ENCODE data around the gene TGM1. TPM values are rescaled to one million over a fixed set of nuclear protein-coding genes. Genes with fewer than 3 reads are reported as not detected.

The TGM1 gene
- polyA plus RNA-seq, 1 of the 3 experiments (the other 2 are of a cell fraction) = 2.7 TPM

GRCh38 chr14:24293525-24293924 lies 30.5 kb upstream of the TGM1 start:
- no peak overlapping the region for H3K9ac ChIP-seq
- peaks cover 18% of the 10 kb centered on the region for H3F3A ChIP-seq (replicated peaks; ENCODE audit: insufficient read depth)
- TF ChIP-seq YY1 (IDR thresholded peaks at IDR 0.05; ENCODE audit: low read depth) = no peak
- TF ChIP-seq, protein P1, sequence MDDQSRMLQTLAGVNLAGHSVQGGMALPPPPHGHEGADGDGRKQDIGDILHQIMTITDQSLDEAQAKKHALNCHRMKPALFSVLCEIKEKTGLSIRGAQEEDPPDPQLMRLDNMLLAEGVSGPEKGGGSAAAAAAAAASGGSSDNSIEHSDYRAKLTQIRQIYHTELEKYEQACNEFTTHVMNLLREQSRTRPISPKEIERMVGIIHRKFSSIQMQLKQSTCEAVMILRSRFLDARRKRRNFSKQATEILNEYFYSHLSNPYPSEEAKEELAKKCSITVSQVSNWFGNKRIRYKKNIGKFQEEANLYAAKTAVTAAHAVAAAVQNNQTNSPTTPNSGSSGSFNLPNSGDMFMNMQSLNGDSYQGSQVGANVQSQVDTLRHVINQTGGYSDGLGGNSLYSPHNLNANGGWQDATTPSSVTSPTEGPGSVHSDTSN (IDR thresholded peaks at IDR 0.05) = no peak
- no peaks in the 10 kb centered on the region; the same call in 1 of the 2 replicates for H3K79me2 ChIP-seq (ENCODE audit: insufficient read depth)
- H3K4me1 ChIP-seq (ENCODE audit: control insufficient read depth in 1 of 2, insufficient read depth in 2 of 2, low read depth in 1 of 2, low read length in 1 of 2) = peaks cover 0 to 6% of the 10 kb centered on the region in 2 experiments; a peak in 3 of 4 replicates
- peaks cover 14 to 45% of the 10 kb centered on the region in 2 experiments for H3K36me3 ChIP-seq (replicated peaks in 1 of 2; ENCODE audit: control insufficient read depth in 1 of 2, insufficient read depth in 2 of 2, low read length in 1 of 2)
- no peaks in the 10 kb centered on the region for H3K9me2 ChIP-seq
- H3K4me2 ChIP-seq = no peak overlapping the region
- H4K20me1 ChIP-seq (ENCODE audit: insufficient read depth) = no peaks in the 10 kb centered on the region
- POLR2A ChIA-PET = no interaction called here
- no peak overlapping the region for H3K27ac ChIP-seq (ENCODE audit: low read depth in 2 of 2, low read length in 1 of 2)
- no peak for DNase-seq
- H3K9me3 ChIP-seq = no peaks in the 10 kb centered on the region
- CTCF ChIA-PET = interaction anchor here (0.6 to 6.2 kb wide), 5 partner anchors 12 to 50 kb away, joined by 3 to 43 read pairs (median 18); partner anchors contain the start of genes CIDEB, RABGGTA and TINF2
- no peaks in the 10 kb centered on the region for H3K27me3 ChIP-seq (ENCODE audit: insufficient read depth)
- 91% methylated on average over 2 of the region's 2 CpGs for WGBS (ENCODE audit: low lambda C conversion rate)
- no peak overlapping the region for H2AFZ ChIP-seq (ENCODE audit: low read depth)
- no peak overlapping the region for H3K4me3 ChIP-seq (ENCODE audit: low read depth in 2 of 2, low read length in 1 of 2)

- Histone ChIP-seq H3K27ac (ENCODE audit: low read depth in 2 of 2, low read length in 1 of 2) (no peak overlapping the region), H3K9me2 (no peaks in the 10 kb centered on the region), H4K20me1 (ENCODE audit: insufficient read depth) (no peaks in the 10 kb centered on the region), H3K79me2 (ENCODE audit: insufficient read depth) (no peaks in the 10 kb centered on the region), H3K36me3 (replicated peaks in 1 of 2; ENCODE audit: control insufficient read depth in 1 of 2, insufficient read depth in 2 of 2, low read length in 1 of 2) (peaks cover 14 to 45% of the 10 kb centered on the region in 2 experiments), H2AFZ (ENCODE audit: low read depth) (no peak overlapping the region), H3K4me3 (ENCODE audit: low read depth in 2 of 2, low read length in 1 of 2) (no peak overlapping the region), H3K27me3 (ENCODE audit: insufficient read depth) (no peaks in the 10 kb centered on the region), H3K4me1 (ENCODE audit: control insufficient read depth in 1 of 2, insufficient read depth in 2 of 2, low read depth in 1 of 2, low read length in 1 of 2) (peaks cover 0 to 3% of the 10 kb centered on the region in 2 experiments; a peak in 2 of 4 replicates), H3K9ac (no peak overlapping the region), H3K4me2 (no peak overlapping the region), H3K9me3 (no peaks in the 10 kb centered on the region), H3F3A (replicated peaks; ENCODE audit: insufficient read depth) (peaks cover 6% of the 10 kb centered on the region)
- TF ChIP-seq TCF12 (IDR thresholded peaks at IDR 0.05) = no peak
- TF ChIP-seq NRF1 (IDR thresholded peaks at IDR 0.05; ENCODE audit: low read depth, low read length) = no peak
- TF ChIP-seq, protein P1 (IDR thresholded peaks at IDR 0.05) = no peak
- 86% methylated on average over 10 of the region's 11 CpGs for WGBS (ENCODE audit: low lambda C conversion rate)
- ChIA-PET POLR2A (interaction anchor here (1.4 kb wide), 1 partner anchor 21 kb away, joined by 6 read pairs; the partner anchor contains the start of gene RABGGTA), CTCF (interaction anchor here (0.8 to 6.2 kb wide), 5 partner anchors 11 to 139 kb away, joined by 3 to 43 read pairs (median 18); partner anchors contain the start of genes CIDEB and TINF2)
- no peak for DNase-seq
These were observed 29.3 kb upstream of the TGM1 start for GRCh38 chr14:24292118-24292807.

DNA sequence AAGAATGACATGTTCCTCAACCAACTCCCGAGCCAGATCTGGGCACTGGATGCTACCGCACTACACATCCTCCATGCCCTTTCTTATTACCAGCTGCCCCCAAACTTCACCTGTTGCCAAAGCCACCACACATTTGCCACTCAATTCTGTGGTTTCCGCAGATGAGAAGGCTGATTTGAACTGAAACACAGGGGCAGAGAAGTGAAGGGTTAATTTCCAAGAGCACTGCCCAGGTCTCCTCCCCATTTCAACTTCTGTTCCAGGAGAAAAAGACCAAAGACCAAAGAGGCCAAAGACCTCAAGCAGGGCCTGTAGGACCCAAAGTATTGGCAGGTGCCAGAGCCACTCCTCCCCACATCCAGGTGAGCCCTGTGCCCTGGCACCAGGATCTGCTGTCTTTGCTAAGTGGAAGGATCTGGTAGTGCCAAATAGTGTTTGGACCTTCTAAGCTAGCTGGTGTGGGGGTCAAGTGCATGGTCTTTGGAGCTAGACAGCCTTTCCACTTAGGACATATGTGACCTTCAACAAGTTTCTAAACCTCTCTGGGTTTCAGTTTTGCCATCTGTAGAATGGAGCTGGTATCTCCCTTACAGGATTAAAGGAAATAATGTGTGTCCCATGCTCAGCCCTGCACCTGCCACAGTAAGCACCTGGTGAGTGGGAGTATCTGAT lies 28.6 kb upstream of the TGM1 start:
- no peak overlapping the region for H3K27ac ChIP-seq (ENCODE audit: low read depth in 2 of 2, low read length in 1 of 2)
- no peaks in the 10 kb centered on the region for H3K79me2 ChIP-seq (ENCODE audit: insufficient read depth)
- H3K9me2 ChIP-seq = no peaks in the 10 kb centered on the region
- 87% methylated on average over 3 of the region's 3 CpGs for WGBS (ENCODE audit: low lambda C conversion rate)
- H3F3A ChIP-seq (replicated peaks; ENCODE audit: insufficient read depth) = peaks cover 3% of the 10 kb centered on the region
- peaks cover 14 to 45% of the 10 kb centered on the region in 2 experiments for H3K36me3 ChIP-seq (replicated peaks in 1 of 2; ENCODE audit: control insufficient read depth in 1 of 2, insufficient read depth in 2 of 2, low read length in 1 of 2)
- H3K27me3 ChIP-seq (ENCODE audit: insufficient read depth) = no peaks in the 10 kb centered on the region
- no peak overlapping the region for H3K4me2 ChIP-seq
- no peak for DNase-seq
- no peak overlapping the region for H2AFZ ChIP-seq (ENCODE audit: low read depth)
- H3K9ac ChIP-seq = no peak overlapping the region
- H3K9me3 ChIP-seq = no peaks in the 10 kb centered on the region
- no peaks in the 10 kb centered on the region for H4K20me1 ChIP-seq (ENCODE audit: insufficient read depth)
- CTCF ChIA-PET = interaction anchor here (0.8 to 6.2 kb wide), 7 partner anchors 9 to 140 kb away, joined by 3 to 43 read pairs (median 4); partner anchors contain the start of genes CIDEB and TINF2
- peaks cover 0 to 2% of the 10 kb centered on the region in 2 experiments; a peak in 2 of 4 replicates for H3K4me1 ChIP-seq (ENCODE audit: control insufficient read depth in 1 of 2, insufficient read depth in 2 of 2, low read depth in 1 of 2, low read length in 1 of 2)
- POLR2A ChIA-PET = interaction anchor here (0.6 to 1.4 kb wide), 2 partner anchors 20 to 64 kb away, joined by 3 to 6 read pairs; partner anchors contain the start of gene RABGGTA
- no peak overlapping the region for H3K4me3 ChIP-seq (ENCODE audit: low read depth in 2 of 2, low read length in 1 of 2)
- TF ChIP-seq, protein P2, sequence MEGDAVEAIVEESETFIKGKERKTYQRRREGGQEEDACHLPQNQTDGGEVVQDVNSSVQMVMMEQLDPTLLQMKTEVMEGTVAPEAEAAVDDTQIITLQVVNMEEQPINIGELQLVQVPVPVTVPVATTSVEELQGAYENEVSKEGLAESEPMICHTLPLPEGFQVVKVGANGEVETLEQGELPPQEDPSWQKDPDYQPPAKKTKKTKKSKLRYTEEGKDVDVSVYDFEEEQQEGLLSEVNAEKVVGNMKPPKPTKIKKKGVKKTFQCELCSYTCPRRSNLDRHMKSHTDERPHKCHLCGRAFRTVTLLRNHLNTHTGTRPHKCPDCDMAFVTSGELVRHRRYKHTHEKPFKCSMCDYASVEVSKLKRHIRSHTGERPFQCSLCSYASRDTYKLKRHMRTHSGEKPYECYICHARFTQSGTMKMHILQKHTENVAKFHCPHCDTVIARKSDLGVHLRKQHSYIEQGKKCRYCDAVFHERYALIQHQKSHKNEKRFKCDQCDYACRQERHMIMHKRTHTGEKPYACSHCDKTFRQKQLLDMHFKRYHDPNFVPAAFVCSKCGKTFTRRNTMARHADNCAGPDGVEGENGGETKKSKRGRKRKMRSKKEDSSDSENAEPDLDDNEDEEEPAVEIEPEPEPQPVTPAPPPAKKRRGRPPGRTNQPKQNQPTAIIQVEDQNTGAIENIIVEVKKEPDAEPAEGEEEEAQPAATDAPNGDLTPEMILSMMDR (IDR thresholded peaks at IDR 0.05) = no peak
- TF ChIP-seq POLR2AphosphoS5 (IDR thresholded peaks at IDR 0.05; ENCODE audit: low read depth, low read length) = no peak
- no peak for TF ChIP-seq GABPA (IDR thresholded peaks at IDR 0.05; ENCODE audit: low read depth)
- TF ChIP-seq TAF1 (IDR thresholded peaks at IDR 0.05; ENCODE audit: borderline replicate concordance, low read depth, low read length) = no peak
- TF ChIP-seq MXI1 (IDR thresholded peaks at IDR 0.05; ENCODE audit: low read depth, low read length) = no peak
- TF ChIP-seq, protein P3, sequence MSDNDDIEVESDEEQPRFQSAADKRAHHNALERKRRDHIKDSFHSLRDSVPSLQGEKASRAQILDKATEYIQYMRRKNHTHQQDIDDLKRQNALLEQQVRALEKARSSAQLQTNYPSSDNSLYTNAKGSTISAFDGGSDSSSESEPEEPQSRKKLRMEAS (IDR thresholded peaks at IDR 0.05; ENCODE audit: low read depth) = no peak
- no peak for TF ChIP-seq YY1 (IDR thresholded peaks at IDR 0.05; ENCODE audit: low read depth)
- TF ChIP-seq SMC3 (IDR thresholded peaks at IDR 0.05; ENCODE audit: low read depth, low read length) = no peak
- no peak for TF ChIP-seq MEF2A (IDR thresholded peaks at IDR 0.05; ENCODE audit: borderline replicate concordance, low read depth)
- no peak for TF ChIP-seq RAD21 (IDR thresholded peaks at IDR 0.05; ENCODE audit: low read length)
- no peak for TF ChIP-seq JUND (IDR thresholded peaks at IDR 0.05)
- TF ChIP-seq FOXJ3 (CRISPR knock-in tag; IDR thresholded peaks at IDR 0.05) = no peak

Data from SK-N-SH (cell line).